HG02981 (cell line): Measurements from ENCODE around the gene TMEM164.
"Not testable (repeated sequence)": the region's sequence is repeated elsewhere in the genome, so short reads cannot be mapped to it uniquely, and the experiment has no call there.

Experiments
- ATAC-seq: cut with Tn5 transposase; IDR thresholded peaks from one replicate; pipeline ENCODE4 v1.9.1; 2021; ENCODE audit warnings: mild to moderate bottlenecking, moderate library complexity; ENCODE audit not compliant: unreplicated experiment

Gene TMEM164

DNA sequence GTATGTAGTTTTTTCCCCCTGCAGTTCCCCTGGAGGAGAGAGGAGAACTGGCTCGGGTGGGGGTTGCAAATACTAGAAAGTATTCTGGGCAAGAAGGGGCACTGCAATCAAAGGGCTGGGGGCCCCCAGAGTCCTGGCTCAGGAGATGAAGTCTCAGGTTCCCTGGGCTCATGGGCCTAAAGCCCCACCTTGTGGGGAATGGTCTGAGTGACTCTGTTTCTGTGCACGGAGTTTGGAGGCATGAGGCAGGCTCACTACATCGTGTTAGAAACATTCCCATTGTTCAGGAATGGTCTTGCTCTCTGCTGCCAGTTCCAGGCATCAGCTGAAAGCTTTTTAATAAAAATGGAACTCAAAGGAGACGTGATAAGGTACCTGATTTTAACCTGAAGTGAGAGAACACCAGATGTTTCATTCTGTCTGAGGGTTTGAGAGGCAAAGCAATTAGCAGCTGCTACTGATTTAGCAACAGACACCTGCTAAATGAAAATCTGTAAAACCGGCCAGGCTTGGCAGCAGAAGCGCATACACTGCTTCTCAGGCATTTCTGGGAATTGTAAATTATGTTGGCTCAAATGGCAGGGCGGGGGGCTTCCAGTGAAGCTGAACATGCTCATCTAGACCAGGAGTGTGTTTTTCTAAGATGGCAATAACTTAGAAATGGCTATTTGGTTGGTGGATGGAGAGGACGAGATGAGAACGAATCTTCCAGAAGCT is 122.7 kb downstream of the TMEM164 start:
- ATAC-seq, result no peak

DNA sequence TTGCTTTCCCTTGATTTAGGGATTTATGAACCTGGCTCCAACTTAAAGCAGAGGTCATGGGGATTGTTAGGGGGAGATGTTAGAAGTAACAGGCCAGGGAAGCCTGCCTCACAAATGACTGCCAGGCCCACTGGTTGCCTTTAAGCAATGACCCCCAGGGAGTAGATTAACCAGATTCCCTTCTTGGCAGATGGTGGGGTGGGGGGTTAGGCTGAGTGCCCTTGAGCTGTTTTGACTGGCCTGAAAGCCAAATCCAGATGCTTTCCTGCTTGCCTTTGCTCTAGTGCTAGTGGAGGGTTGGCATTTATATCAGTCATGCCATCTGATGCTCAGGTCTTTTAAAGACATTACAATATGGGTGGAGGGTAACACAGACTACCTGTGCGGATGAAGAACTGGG is 128.1 kb downstream of the TMEM164 start:
- no peak for ATAC-seq

DNA sequence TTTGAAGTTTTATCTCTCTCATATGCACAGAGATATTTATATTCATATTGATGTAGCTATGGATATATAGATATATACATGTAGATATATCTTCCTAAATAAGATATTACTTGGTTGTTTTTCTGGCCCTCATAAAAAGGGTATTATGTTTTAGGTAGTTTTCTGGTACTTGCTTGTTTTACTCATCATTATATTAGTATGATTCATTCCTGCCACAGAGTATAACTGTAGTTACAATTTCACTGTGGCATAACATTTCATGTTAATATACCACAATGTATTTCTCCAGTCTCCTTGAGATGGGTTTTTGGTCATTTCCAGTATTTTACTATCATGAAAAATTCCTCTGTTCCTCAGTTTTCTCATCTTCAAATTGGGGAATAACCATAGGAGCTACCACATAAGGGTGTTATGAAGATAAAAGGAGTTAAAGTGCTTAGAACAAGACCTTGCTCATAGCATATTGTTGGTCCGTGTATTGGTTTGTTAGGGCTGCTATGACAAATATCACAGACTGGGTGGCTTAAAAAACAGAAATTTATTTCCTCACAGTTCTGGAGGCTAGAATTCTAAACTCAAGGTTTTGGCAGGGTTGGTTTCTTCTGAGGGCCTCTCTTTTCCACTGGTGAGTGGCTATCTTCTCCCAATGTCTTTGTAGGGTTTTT is 129.7 kb downstream of the TMEM164 start:
- no peak for ATAC-seq

DNA sequence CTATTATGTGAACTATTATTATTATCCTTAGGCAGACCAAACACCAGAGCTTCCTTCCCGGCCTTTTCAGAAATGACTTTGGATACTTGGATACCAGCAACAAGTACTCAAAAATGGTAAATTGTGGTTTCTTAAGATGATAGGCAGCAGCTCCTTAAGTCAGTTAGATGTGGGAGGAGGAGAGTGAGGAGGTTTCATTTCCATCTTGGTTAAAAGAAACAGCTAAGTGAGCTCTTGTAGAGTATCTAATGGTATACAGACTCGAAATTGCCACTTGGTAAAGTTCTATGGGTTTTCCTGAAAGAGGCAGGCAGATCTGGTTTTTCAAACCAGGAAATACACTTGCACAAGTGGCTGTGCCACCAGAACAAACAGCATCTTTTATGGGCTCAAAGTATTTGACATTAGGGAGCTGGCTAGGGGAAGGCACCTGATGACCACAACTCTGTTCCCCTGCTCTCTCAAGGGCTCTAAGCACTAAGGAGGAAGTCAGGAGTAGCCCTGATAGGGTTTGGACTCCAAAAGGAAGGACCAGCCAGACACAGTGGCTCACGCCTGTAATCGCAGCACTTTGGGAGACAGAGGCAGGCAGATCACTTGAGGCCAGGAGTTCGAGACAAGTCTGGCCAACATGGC is 130.9 kb downstream of the TMEM164 start:
- no peak for ATAC-seq

DNA sequence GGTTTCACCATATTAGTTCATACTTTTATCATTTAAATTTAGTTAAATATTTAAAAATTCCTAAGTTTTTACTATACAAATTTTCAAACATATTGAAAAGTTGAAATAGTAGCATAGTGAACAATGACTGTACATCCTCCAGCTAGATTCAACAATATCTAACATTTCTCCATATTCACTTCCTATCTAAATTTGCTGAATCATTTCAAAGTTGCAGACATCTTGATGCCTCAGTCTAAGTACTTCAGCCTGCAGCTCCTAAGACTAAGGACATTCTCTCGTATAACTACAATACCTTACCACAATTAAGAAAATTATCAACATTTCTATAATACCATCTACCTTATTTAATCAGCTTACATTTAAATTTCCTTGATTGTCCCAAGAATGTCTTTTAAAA is 132.7 kb downstream of the TMEM164 start:
- ATAC-seq, result no peak

DNA sequence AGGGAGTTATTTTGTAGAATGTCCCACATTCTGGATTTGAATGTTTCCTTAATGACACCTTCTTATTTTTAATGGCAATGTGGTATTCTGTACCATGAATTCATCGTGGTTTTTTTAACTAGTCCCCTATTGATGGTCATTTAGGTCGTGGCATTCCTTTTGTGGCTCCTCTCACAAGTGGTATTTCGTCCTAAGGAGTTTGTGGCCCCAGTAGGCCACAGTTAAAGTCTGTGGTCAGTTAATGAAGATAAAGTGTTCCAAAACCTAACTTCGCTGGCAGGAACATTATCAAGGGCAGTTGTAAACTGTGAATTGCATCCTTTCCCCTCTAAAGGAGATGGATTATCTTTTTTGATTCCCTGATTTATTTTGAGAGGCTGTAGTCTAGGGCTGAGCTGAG is 133.2 kb downstream of the TMEM164 start:
- no peak for ATAC-seq

DNA sequence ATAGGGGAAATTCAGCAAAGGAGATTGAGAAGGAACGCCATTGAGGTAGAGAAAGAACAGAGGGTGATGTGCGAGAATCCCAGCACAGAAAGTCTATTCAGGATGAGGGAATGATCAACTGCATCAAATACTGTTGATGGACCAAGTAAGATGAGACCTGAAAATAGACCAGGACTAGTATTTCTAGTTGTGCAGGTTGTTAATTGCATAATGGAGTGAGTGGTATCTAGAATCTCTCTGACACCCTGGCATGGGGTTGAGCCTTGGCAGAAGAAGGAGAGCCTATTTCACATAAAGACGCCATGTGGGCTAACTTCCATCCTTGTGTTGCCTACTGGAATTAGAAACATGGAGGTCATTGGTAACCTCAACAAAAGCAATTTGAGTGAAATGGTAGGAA is 135.6 kb downstream of the TMEM164 start:
- no peak for ATAC-seq

DNA sequence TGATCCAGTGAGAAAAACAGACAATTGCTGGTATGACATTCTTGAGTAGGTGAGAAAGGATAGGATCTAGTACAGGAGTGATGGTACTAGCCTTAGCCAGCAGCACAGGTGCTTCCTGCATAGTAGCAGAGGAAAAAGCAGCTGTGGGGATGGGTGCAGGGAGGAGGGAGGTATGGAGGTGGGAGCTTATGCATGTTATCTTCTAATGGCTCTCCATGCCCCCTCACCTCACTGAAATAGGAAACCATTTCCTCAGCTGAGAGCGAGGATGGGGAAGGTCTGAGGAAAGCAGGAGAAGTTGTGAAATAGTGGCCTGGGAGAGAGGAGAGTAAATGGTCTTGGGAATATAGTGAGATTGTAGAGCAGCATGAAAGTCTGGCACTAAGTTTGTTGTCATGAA is 136.3 kb downstream of the TMEM164 start:
- no peak for ATAC-seq

DNA sequence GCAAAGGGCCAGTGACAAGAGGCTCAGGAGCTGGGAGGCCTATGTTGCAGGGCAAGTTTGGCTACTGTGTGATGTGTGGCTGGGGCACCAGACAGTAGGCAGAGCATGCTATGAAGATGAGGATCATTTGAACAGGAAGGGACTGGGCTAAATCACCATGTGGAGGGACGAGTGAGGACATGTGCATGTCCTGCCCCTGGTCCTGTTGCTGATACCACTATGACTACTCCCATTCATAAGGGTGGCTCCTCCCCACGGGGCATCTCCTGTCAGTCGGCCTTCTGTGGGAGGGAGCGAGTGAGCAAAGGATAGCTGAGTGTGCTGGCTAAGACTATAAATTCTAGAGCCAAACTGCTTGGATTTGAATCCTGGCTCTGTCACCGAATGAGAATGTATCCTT is 139.2 kb downstream of the TMEM164 start:
- ATAC-seq, result no peak

DNA sequence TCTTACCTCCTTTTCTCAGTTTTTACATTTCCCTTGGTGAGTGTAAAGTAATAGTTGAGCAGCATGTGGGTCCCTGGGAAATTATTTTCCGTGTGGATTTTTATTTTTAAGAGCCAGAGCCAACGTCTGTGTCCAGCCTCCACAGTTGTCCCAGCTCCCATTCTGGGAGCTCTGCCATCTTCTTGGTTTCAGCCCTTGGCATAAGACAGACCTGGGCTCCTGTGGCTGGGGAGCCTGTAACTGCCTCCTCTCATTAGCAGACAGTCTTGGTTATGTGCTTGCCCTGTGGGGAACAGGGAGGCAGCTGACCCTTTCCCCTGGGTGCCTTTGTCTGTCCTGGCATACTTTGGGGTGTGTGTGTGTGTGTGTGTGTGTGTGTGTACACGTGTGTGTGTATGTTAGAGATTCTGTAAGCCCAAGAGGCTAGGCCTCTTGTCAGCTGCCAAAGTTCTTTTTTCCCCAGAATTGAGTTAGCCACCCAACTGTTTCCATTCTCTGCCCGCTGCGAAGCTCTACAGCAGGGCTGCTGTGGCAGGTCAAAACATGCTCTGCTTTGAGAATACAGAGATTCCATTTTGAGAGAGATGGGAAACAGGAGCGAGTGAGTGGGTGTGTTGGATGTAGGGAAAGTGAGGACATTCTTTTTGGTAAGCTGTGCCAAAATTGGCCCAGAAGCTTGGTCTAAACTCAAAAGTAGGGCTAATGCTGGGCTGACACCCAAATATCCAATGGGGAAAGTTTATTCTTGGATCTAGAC is 140.7 kb downstream of the TMEM164 start:
- no peak for ATAC-seq

DNA sequence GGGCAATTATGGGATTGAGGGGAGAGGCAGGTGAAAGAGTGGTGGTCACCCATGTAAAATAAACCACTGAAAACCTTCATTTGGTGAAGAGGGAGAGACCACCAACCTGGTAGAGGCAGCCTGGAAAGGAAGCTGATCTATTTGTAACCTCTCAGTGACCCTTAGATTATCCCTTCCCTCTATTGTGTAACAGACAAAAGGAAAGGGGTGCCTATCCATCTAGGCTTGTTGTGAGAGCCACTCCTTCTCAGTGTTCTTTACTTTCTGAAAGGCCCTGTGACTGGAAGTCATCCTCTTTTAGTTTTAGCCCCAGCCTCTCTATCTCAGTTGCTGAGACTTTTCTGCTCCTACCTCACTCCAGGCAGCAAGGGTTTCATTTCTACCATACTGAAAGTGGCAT is 142.4 kb downstream of the TMEM164 start:
- no peak for ATAC-seq

DNA sequence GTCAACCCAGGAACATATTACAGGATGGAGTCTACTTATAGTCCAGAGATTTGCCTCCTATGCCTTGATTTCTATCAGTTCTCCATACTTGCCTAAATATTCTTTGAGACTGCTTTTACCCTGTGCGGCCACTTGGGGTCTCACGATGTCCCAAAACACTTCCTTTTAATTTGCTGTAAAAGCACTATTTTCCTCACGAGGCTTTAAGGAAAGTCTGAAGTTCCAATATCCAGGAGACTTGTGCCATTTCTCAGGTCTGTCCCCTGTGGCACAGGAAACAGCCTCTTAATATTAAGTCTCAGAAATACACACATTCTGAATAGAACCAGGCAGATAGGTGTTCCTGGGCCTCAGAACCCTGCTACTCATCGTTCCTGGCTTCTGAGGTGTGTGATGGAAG is 142.9 kb downstream of the TMEM164 start:
- ATAC-seq, result no peak

DNA sequence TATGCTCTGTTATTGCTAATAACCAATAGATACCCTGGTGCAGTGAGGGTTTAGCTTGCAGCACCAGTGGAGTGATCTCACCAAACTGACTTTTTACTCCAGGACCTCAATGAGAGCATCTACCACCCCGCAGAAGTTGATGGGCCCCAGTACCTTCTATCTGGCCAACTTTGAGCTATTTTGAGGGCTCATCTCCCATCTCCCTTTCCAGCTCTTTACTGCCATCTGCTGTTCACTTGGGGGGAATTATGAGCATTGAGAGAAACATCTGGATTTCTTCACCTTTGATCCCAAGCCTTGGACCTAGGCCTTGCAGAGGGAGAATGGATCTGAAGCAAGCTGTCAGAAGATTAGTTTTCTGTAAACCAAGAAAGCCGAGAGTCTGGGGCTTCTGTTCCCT is 143.6 kb downstream of the TMEM164 start:
- peak; percentile 80 for ATAC-seq

DNA sequence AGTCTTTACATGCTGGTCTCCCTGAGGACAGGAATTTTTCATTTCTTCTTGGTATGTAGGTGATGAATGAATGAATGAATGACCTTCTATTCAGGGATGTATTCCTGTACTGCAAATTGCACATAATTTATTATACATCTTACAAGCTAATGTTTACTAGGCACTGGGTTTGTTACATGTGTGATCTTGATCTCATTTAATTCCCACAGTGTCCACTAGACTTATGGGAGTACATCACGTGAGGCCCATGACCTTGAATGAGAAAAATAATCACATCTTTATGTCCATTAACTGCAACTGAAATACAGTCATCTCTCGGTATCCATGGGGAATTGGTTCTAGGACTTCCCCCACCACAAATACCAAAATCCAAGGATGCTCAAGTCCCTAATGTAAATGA is 150.3 kb downstream of the TMEM164 start:
- ATAC-seq, result no peak

DNA sequence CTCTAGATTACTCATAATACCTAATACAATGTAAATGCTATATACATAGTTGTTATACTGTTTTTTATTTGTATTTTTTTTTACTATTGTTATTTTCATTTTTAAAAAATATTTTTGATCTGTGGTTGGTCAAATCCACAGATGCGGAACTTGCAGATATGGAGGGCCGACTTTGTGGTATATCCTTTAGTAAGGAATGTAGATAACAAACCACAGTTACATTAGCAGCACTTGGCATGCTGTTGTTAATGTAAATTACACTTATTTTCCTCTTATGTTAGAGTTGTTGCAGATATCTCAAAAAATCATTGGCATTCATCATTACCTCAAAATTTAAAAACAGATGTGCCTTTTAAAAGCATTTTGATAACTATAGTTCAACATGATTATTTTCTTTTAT is 151.0 kb downstream of the TMEM164 start:
- ATAC-seq, result no peak

DNA sequence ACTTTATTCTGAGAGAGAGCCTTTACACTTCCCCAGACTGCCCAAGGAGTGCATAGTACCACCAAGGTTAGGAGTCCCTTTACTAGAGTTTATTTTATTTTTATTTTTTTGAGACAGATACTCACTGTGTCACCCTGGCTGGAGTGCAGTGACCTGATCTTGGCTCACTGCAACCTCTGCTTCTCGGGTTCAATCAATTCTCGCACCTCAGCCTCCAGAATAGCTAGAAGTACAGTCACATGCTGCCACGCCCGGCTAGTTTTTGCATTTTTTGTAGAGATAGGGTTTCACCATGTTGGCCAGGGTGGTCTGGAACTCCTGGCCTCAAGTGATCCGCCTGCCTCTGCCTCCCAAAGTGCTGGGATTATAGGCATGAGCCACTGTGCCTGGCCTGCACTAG is 151.4 kb downstream of the TMEM164 start:
- not testable (repeated sequence) for ATAC-seq

DNA sequence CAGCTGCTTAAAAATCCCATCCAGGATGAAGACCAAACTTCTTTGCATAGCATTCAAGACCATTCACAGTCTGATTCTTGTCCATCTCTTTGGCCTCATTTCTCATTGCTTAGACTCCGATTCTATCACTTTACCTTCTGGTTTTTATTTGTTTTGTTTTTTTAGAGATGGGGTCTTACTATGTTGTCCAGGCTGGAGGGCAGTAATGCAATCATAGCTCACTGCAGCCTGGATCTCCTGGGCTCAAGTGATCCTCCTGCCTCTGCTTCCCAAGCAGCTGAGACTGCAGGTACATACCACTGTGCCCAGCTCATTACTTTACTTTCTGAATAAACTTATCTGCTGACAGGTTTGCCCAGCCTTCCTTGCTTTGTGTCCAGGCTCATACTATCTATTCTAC is 152.8 kb downstream of the TMEM164 start:
- no peak for ATAC-seq

DNA sequence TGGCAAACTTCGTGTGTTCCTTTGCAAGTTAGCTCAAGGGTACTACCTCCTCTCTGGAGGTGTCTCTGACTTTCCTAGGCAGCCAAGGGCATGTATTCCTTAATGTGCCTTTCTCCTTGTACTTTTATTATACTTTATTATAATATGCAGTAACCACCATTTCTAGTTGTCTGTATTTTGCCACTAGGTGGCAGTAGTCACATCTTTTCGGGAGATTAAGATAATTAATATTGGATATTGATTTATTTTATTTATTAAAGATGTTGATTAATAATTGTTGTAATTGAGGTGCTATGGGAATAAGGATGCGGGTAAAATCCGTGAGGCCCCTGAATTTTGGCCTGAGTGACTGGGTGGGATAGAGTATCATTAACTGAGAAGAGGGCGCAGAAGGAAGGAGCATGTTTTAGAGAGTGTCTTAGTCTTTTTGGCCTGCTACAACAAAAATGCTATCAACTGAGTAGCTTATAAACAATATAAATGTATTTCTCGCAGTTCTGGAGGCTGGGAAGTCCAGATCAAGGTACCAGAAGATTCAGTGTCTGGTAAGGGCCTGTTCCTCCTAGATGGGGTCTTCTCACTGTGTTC is 153.3 kb downstream of the TMEM164 start:
- no peak for ATAC-seq

DNA sequence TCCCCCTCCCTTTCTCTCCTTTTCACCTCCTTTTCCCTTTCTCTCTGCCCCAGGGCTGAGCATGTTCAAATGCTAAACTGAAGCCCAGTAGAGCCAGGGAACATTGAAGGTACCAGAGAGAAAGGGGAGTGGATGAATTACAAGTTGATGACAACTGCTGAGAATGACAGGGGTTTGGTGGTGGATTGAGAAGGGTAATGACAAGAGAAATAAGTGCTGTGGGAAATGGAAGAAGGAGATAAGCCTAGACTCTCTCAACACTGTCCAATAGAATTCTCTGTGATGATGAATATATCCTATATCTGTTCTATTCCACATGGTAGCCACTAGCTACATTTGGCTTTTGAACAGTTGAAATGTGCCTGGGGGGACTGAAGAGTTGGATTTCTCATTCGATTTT is 154.5 kb downstream of the TMEM164 start:
- ATAC-seq, result no peak

DNA sequence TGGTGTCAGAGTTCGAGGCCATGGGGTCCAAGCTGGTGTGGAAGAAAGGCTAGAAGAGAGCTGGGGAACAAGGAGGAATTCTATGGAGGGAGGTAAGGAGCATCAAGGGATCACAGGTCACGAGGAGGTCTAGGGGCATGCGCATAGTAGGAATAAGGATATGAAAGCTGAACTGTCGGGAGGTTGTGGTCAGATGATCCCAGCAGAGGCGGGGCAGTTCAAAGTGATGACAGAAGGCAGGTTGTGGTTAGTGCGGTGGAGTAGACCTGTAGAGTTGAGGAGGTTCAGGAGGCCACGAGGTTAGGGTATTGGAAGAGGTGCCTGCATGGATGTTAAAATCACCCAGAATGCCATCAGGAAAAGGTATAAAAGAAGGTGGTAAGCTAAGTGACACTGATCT is 156.3 kb downstream of the TMEM164 start:
- ATAC-seq, result no peak

DNA sequence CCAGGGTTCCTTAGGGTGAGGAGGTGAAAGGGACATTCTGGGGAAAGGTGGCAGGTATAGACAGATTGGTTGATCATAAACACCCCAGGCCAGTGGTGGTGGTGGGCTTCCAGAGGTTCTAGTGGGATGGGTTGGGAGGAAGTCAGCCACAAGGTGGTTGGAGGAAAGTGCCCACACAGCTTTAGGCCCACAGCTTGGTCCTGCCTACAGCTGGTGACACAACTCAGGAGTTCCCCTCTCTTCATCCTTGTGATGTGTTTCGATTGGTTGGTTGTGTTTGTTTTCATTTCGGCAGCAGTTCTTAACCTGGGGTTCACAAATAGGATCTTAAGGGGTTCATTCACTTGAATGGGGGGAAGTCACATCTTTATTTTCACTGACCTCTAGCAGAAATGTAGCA is 157.0 kb downstream of the TMEM164 start:
- no peak for ATAC-seq
